Stimulated activated CD8-positive, alpha-beta memory T cell treated with anti-CD3 and anti-CD28 coated beads, Interleukin-7, amount 100 ng/mL, for 1 hour (primary cell): Measurements from ENCODE around the gene TUB.

ENCODE experiments used
- DNase-seq, 2 donors: peaks; one replicate each; pipeline ENCODE4 v3.0.0-alpha.2; 2020; ENCODE audit warnings: low read depth in 2 of 2

Gene TUB, protein sequence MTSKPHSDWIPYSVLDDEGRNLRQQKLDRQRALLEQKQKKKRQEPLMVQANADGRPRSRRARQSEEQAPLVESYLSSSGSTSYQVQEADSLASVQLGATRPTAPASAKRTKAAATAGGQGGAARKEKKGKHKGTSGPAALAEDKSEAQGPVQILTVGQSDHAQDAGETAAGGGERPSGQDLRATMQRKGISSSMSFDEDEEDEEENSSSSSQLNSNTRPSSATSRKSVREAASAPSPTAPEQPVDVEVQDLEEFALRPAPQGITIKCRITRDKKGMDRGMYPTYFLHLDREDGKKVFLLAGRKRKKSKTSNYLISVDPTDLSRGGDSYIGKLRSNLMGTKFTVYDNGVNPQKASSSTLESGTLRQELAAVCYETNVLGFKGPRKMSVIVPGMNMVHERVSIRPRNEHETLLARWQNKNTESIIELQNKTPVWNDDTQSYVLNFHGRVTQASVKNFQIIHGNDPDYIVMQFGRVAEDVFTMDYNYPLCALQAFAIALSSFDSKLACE

DNA sequence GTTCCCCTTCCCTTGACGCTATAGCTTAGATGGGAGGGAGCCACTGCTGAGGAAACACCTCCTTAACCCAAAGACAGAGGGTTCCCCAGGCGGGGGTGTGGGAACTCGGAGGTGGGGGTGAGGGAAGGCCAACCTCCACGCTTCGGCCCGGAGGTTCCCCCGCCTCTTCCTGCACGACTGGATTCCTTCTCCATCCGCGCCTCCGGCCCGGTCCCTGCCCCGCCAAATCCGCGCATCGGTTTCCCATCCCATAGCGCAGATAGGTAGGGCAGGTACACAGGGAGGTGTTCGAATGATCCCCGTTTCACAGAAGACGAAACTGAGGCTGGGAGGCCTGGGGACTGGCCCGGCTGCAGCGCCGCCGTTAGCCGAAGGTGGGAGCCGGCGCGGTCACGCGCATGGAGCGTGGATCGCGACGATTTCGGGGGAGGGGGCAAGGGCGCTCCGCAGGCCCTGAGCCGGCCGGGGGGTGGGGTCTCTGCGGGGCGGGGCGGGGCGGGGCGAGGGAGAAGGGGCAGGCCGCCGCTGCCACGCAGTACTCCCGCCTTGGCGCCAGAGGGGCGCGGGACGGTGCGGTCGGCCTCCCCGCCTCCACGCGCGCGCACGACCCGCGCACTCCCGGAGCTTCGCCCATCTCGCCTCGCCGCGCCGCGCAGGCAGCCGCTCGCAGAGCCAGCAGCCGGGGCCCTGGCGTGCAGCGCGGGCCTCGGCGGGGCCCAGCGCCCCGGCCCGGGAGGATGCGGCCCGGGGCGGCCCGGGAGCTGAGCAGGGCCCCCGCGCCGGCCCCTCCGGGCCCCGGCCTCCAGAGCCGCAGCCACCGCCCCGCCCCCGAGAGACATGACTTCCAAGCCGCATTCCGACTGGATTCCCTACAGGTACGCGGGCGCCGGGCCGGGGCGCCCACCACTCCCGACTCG lies at the start of gene TUB:
Gene TUB (plus strand): TSS at position 538 of the 917 bp plus-strand sequence. CDS start 300 bp downstream, at position 838.
- DNase-seq = no peak

DNA sequence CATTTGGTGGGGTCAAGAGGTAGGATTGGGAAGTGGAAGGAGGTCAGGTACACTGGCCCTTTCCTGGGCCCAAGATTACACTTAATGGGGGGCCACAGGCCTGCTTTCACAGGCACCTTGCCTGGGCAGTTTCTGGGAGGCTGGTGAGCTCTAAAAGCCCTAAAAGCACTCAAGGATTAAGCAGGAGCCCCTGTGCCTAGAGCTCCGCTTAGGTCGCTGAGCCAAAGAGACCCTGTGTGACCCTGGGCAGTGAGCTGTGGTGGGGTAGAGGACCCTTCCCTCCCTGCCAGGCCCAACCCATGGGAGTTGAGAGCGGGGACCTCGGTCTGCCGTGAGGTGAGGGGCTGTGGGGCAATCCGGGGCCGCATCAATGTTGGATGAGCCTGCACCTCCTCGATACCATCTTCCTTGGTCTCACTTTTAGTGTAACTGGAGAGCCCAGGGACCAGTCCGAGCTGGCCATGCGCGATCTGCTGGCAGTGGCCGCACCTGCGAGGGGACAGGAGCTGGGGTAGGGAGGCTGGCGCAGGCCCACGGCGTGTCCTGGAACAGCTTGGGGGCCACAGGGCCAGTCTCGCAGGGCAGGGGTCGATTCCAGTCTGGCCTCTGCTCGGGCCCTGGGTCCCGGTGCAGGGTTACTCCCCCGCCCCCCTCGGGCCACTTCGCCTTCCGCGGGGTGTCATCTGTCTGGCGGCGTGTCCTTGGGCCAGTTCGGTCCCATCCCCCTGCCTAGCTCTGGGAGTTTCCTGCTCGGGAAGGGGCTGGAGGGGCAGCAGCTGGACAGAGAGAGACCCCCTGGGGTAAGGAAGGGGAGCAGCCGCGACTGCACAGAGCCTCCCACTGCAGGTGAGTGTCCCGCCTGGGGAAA lies 49.5 kb upstream of the TUB start:
- no peak for DNase-seq

DNA sequence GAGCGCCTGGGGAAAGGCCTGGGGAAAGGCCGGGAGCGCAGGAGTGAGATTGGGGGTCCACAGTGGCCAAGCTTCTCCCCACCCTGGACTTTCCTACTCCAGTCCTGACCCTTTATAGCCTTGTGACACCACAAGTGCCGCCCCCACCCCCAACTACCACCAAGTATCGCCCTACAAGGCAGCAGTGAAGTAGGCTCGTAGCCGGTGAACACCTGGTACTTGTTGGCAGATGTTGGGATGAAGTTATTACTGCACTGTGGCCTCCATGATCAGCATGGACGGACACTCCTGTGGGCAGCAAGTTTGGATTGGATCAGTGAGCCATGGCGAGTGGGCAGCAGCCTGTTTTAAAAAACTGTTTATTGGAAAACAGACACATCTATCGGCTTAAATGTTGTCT lies 48.9 kb upstream of the TUB start:
- DNase-seq = no peak

DNA sequence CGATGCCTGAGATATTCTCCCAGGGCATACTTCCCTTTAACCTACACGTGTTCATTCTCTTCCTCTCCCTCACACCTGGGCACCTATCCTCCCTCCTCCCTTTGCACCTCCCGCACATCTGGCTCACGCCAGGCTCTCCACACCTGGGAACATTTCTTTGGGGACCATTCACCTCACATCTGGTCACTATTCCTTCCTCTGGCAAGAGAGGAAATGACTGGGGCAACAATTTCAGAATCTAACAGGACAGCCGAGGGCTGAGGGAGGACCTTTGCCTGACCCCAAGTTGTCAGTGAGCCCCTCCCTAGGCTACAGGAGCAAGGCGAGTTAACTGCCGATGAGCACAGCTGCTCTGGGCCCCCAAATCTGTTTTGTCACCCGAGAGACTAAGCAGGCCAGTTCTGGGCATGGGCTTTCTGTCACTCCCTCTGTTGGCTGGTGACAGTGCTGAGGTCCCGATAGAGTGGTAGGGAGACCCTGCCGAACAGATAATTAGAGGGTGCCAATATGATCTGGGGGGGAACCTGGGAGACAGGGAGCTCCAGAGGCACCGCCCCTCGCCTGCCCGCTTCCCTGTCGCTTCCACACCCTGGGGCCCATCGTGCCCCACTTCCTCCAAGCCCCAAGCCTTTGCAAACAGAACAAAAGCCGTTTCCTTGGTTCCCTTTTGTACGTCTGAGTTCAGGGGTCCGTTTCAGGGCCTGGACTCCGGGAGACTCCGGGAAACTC lies 48.3 kb upstream of the TUB start:
- DNase-seq = no peak

DNA sequence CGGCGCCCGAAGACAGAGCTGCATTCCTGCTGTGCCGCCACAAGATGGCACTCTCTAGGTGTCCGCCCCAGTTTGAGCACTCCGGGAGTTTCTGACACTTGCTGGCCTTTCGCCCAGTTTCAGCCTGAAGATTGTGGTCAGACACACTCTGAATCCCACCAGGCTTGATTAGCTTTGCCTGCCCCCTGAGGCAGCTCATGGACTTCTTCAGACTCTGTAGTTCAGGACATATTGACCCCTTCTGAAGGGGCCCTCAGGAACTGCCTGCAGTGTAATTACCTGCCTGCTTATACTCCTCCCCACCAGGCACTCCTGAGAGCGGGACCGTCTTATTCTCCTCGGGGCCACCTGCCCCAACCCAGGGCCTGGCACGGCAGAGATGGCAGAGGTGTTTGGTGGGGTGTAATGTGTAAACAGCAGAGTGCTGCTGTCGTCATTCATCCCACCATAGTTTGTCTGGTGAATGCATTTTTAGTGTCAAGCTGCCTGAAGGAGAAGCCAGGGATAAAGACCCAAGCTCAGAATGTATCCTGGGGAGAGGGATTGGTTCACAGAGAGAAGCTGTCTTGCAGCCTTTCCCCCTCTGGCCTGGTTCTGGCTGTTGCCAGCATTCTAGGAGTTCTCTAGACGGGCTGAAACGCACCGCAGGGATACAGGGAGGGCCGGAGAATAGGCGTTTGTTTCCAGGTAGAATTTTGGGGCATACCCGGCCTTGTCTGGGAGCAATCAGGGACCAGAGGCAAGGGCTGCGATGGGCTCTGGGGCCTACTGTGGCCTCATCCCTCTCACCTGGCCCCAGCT lies 47.5 kb upstream of the TUB start:
- peak in 1 of 2 donors; percentile 26 for DNase-seq

DNA sequence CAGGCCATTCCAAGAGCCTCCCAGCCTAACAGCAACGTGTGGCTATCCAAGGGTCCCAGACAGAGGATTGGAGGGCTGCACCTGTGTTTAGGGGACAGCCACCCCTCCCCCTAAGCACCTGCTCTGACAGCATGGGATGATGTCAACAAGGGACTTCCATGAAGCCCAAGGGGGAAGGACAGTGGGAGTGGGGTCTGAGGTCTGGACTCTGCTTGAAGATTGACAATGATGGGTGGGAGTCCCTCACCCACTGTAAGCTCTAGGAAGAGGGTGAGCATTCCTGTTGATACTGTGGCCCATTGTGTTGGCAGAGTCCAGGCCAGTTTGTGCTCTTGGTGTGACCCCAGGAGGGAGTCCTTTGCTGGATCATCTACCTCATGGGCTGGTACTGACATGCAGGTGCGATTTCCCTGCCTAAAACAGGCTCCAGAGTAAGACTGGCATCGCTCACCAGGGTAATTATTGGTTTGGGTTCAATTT lies 46.9 kb upstream of the TUB start:
- DNase-seq = no peak

DNA sequence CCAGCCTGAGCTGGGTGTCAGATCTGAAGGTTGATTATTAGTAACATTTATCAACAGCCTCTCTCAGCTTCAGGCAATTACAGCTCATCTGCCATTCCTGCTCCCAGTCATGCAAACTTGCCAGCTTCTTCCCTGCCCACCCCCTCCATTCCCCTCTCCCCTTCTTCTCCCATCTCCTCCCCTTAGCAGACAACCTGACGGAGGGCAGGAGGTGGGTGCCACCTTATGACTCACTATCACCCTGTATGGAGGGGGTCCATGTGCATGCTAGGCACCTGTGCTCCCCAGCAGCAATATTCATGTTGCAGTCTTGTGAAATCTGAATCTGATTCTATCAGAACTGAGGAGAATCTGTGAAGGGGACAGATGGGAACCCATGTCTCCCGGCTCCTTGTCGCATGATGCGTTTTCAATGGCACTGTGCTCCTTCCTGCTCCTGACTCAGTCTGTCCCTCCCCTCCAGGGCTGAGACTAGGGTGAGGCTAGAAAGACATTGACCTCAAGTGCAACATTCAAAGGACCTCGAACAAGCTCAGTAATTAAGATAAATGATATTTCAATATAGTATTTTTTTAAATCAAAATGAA lies 46.3 kb upstream of the TUB start:
- no peak for DNase-seq

DNA sequence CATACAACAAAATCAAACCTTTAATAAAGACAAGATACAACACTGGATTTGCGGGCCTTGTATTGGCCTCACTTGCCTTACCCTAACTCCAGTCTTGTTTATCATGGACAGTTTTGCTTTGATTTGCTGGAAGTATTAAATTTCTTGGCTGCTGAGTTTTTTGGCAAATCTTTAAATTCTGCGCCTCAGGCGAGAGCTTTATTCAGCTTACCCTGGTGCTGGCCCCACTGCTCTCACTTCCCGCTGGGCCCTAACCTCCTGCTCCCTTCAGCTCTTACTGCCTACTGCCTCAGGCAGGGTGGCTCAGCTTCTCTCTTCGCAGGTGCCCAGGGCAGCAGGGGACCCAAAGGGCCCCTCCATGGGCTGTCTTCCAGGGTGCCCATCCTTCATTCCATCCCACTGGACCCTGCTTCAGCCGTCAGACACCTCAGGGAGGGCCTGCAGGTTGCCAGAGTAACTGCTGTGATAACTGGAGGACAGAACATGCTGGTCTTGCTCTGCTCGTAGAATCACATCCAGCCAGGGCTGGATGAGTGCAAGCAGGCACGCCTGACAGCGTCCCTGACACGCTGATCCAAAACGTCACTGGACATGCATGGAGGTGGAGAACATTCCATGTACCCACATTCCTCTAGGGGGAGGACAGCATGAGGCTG lies 45.7 kb upstream of the TUB start:
- no peak for DNase-seq

DNA sequence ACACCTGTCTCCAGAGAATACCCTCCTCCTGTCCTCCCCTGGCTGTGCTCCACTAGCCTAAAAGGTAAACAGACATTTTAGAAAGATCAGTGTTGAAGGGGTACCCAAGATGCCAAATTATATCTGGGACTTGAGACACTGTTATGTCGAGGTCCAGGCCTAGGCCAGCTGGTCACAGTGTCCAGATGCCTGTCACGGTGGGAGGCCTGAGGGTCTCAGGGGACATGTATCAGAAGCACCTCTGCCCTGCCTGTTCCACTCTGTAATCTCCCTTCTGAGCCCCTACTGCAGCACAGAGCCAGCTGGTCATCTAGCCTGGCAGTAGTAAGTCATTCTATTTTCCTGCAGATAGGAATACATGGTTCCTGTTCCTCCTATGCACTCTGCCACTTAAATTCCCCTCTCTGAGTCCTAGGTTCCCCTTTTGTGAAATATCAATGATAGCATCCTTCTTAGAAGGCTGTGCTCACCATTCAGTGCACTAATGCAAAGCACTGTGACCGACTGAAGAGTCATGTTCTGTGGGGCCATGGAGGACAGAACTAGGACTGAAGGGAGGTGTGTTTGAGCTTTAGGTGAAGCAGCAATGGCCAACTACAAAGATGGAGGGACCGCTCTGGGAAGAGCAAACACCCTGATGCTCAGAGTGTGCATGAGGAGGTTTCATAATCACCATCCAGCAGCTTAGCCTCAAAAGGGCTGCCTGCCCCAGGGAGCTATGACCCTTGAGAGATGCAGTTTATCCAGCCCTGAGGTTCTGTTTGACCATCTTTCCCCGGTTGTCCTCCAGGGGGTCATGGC lies 44.8 kb upstream of the TUB start:
- no peak for DNase-seq

DNA sequence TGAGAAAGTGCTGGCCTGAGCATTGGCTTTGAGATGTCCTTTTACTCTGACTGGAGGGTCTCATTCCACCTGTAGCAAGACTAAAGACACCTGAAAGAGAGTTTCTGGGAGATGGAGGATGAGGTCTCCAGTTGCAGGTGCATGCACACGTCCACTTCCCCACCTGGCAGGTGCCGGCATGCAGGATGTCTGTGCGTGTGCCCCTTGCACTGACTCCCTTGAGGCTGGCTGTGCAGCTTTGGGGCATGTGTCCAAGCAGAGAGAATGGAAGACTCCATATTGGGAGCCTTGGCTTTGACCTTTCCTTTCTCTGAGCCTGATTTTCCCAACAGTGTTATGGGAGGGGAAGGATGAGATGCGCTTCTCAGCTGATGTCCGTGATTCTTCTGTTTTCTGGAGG lies 44.0 kb upstream of the TUB start:
- no peak for DNase-seq

DNA sequence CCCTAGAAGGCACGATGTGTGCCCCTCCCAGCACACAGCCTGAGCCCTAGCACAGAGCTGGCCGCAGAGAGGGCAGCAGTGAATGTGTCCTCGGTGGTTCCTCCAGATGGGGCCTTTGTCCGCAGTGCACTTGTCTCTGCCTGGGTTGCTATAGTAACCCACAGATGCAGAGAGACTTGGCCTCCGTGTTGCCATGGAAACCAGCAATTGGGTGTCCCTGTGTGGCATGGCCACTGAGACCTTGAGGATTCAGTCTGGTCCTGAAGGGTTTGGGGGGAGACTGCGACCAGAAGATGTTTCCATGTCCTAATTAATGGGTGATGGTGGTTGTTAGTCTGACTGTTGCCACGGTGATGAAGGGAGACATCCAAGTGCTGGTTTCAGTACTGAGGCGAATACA lies 42.6 kb upstream of the TUB start:
- no peak for DNase-seq

DNA sequence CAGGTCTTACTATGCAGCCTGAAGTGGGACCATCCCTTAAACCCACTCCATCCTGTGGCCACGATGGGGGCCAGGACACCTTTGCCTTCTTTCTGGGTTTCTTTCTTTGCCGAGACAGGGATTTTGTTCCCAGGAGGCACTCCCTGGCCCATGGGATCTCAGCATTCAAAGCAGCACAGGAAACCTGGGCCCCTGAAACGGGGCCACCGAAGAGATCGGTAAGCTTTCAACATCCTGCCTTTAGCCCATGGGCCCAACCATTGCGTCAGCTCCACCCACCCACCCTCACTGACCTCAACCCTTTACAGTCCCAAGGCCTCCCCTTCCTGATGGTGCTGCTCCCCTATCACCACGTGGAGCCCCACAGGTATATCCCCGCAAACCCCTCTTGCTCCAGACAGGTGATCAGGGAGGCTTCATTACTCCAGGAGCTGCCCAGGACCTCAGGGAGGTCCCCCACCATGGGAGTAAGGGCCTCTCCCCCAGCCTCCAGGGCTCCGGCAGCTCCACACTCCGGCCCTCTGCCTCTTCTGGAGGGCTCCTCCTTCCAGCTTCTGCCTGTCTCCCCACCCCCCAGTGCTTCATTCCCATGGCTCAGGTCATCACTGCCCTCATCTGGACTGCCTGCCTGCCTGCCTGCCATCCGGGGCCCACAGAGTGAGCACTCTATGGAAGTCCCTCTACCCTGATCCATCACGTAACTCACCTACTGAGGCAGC lies 42.0 kb upstream of the TUB start:
- DNase-seq = no peak

DNA sequence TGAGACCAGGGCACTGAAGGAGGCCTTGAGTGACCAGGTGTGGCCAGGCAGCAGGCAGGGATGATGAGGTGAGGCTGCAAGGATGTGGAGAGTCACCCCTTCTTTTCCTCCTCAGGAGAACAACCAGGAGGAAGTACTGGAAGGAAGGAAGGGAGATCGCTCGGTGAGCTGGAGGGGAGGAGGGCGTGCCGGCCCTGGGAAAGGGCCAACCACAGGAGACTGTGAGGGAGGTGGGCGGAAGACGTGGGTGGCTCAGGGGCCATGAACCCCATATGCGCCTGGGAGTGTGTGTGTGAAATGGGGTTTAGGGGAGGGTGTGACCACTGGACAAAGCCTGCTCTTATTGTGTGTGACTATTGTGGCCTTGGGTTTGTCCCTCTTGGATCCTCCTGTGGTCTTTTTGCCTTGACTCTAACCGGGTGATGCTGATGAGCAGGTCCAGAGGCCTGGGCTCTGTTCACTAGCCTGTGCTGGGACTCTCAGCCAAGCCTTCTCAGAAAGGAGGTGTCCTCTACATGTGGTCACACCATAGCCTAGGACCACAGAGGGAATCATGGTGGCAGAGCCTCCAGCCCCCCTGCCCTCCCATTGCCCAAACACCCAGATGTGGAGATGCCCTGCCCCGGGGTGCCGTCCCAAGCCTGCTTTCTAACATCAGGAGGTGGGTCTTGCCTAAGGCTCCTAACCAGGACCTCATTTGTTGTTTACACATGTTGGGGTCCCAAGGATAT lies 41.3 kb upstream of the TUB start:
- DNase-seq = no peak

DNA sequence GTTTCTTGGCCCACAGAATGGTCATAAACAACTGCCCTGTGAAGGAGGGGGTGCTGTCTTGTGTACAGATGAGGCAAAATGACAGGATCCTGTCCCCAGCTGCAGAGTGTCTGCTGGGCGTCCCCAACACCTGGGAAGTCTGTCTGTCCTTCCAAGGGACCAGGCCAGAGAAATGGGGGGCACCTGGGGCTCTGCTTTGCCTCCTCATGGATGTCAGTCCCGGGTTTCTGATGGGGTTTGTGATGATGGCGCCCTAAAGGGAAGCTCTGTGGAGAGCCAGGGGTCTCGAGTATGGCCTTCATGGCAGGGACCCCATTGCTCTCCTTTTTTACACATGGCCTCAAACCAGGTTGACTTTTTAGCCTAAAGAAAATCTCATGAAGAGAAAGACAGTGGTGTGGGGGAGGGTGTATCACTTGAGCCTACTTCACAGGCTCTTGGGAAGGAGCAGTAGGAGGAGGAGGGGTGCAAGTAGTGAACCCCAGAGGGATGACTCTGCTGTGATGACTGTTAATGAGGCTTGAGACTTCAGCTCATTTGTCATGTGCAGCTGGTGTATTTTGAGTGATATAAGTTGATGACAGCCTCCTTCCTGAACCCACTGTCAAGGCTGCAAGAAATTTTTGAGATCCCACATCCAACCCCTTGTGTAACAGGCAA lies 40.6 kb upstream of the TUB start:
- no peak for DNase-seq

DNA sequence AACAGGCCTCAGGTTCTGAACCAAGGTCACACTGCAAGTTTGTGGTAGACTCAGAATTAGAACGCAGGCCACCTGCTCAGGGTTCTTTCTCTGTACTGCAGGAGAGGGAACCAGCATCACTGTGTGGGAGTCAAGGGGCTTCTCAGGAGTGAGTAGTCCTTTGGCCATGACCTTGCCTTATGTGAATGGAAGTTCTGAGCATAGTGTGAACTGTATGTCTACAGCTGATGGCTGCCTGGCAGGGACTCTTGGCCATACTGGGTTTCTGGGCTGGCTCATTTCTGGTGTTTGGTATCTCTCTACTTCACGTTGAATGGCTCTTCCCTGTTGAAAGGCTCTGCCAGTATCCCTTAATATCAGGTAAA lies 40.1 kb upstream of the TUB start:
- no peak for DNase-seq

DNA sequence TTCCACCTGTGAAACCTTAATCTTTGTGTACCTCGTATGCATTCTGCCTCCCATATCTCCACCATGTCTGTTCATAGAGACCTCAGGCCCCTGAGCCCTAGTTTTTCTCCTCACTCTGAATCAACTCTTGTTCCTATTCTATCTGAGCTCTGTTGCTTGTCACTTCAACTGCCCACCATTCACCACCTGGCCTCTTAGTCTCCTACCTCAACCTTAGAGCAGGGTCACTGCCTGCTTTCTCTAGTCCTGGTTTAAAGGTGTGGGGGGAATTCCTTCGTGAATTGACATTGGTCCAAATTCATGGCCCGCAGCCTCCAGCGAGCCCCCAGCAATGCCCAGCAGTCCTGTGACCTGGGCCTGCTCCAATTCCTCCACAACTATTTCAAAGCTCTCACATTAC lies 39.4 kb upstream of the TUB start:
- no peak for DNase-seq
